DMS53 treated with DMSO at 0.1 percent for 48 hours (cell line): ENCODE data around the gene CPNE8.

Experiments
- DNase-seq: peaks from one replicate; lab custom pipeline; 2025; ENCODE audit not compliant: unreplicated experiment; lab: John Stamatoyannopoulos, UW

Gene CPNE8

DNA sequence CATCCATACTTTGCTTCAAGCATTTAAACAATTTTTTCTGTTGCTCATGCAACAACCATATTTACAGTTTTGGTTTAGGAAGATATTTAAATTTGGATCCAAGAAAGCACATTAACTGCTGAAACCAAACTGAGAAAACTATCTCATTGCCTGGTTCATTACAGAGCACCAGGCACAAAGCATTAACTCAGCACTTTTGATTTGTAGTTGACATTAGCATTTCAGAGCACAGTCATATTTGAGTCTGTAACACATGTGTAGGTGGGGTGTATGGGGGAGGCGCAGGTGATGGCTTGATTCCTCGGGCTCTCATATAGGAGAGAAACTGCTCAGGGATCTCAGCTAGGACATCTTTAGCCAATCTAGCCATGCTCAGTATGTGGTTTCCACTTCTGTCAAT, 251.7 kb downstream of the CPNE8 start:
- DNase-seq: no peak

DNA sequence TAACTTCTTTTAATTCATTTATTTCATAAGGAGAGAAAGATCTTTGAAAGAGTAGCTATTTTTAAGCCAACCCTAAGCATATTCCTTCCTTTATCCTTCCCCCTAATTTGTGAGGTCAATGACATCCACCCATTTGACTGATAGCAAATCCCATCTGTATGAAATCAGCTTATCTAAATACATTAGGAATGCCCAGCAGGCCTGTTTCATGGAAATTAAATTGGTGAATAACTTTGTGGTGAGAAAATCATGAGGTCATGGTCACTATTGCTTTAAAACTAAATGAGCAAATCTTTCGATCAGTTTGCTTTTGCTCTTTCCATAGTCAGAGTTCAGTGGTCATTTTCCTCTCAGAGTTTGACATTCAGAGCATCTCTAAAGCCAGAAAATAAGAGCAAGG, 256.6 kb downstream of the CPNE8 start:
- no peak for DNase-seq

DNA sequence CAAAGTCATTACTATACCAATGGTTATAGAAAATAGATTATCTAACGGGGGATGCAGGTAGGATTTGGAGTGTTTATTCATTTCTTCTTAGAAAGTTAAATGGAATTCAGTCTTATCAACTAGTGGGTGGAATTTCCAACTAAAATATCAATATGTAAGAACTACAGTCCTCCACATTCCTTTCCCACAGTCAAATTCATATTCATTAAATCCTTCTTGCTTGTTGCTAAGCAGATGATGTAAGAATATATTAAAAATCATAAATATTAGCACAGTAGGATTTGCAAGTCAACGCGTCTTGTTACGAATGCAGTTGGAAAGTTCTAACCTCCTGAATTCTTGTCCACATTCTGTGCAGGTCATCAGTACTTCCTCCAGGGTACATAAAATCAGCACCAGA, 259.2 kb downstream of the CPNE8 start:
- DNase-seq: no peak

DNA sequence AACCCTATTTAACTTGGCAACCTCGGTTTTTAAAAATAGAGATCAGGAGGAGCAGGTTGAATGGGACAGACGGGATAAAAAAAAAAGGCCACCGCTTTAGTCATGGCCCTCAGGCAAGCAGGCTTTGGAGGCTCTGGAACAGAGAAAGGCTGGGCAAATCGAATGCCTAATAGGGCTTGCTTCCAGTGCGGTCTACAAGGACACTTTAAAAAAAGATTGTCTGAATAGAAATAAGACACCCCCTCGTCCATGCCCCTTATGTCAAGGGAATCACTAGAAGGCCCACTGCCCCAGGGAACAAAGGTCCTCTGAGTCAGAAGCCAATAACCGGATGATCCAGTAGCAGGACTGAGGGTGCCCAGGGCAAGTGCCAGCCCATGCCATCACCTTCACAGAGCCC, 265.8 kb downstream of the CPNE8 start:
- DNase-seq: no peak

DNA sequence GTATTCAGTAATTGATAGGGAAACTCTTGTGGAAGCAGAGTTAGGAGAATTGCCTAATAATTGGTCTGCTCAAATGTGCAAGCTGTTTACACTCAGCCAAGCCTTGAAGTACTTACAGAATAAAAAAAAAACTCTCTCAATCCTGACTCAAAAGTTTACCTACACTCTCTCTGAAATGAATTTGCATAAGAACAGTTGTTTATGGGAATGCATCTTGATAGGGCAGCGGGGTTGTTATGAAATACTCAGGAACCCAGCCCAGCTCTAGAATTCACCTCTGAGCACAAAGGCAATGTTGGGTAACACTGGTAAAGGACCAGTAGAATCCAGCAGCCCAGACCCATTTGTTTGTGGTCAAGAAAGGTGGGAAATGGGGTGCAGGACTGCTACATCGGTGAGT, 267.0 kb downstream of the CPNE8 start:
- DNase-seq: no peak

DNA sequence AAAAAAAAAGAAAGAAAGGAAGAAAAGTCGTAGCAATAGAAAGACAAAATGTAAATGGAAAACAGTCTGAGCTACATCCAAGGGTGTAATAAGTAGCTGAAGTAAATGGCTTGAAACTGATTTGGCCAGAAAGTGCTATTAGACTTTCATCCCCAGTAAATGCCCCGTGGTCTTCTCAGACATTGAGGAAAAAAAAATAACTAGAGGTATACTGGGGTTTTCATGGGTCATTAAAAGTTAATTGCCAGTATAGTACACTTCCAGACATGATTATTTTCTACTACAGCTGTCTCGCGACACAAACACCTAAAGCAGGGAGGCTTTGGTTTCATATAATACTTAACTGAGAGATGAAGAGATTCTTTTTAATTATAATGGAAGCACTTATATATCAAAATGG, 271.9 kb downstream of the CPNE8 start:
- DNase-seq: no peak

DNA sequence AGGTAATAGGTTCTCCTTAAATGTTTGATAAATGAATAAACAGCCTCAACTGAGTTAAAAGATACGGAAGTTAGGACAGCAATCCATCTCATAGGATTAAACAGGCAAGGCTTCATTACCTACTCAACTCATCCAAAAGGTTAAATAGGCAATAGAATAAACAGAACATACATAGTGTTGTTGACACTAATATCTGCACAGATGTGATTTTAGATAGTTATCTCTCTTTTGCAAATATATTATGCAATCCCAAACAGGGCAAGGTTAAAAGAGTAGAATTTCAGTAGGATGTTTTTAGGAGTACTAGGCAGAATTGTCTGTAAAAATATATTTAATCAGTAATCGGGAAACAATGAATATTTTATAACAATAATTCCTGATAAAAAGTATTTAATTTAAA, 276.3 kb downstream of the CPNE8 start:
- no peak for DNase-seq

DNA sequence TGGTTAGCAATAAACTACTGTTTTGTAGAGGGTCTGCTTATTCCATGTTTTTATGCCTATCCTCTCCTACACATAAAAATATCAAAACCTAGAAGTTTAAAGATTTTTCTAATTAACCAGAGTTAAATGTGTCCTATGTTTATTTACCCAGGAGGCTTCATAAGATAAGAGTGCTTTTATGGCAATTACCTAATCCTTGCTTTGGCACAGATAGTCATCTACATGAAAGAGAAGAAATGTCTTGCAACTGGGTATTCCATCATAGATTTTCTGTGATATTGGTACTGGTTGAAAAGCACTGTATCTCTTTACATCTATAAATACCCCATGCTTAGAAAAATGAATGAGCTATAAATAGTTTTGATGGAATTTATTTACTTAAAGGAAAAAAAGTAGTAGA, 277.1 kb downstream of the CPNE8 start:
- DNase-seq: no peak

DNA sequence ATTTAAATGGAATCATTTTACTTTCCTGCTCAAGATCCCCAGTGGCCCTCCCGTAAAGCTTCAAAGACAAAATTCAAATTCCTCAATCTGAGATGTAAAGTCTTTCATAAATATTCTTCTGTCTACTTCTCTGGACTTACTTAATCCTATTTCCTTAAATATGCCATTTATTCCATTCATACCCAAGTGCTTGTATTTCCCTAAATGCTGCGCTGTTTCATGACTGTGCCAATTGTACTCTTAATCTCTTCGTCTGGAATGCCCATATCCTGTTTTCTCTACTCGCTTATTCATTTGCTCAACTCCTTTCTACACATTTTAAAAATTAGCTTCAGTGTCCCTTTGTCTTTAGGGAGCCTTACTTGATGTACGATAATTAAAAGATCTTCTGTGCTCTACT, 280.1 kb downstream of the CPNE8 start:
- no peak for DNase-seq

DNA sequence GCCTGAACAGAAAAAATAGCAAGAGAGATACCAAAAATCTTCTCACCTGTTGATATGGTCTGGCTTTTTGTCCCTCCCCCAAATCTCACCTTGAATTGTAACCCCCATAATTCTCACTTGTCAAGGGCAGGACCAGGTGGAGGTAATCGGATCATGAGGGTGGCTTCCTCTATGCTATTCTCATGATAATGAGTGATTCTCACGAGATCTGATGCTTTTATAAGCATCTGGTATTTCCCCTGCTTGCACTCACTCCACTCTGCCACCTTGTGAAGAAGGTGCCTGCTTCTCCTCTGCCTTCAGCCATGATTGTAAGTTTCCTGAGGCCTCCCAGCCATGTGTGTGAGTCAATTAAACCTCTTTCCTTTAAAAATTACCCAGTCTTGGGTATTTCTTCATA, 291.2 kb downstream of the CPNE8 start:
- DNase-seq: no peak

DNA sequence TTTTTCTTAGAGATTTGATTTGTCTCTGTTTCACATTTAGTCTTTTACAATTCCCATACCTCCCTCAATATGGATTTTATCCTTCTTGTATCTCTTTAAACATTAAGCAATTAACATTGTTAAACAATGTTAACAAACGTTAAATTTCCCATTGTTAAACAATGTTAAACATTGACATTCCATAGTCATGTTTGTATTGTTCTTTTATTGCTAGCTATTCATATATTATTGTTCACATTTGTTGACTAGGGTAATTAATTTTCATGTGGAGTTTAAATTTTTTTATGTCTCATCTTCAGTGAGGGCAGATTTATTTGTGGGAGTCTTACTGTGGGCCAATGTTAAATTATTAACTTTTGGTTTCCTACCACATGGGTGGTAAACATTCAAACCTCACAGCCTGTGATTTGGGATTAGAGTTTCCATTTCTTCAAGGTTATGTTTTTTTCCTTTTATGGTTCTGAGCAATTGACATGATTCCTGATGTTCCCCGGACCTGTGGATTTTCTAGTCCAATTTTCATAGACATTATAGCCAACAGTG, 294.5 kb downstream of the CPNE8 start:
- no peak for DNase-seq

DNA sequence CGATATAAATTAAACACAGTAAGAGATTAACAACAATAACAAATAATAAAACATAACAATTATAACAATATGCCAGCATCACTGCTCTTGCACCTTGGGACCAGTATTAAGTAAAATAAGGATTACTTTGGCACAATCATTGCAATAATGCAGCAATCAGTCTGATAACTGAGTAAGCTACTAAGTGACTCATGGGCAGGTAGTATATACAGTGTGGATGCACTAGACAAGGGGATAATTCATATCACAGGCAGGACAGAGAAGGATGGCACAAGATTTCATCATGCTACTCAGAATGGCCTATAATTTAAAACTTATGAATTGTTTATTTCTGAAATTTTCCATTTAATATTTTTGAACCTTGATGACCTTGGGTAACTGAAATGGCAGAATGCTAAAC, 298.1 kb downstream of the CPNE8 start:
- no peak for DNase-seq
